Dermis microvascular lymphatic vessel endothelial cell (primary cell): ENCODE data around the gene CPAMD8. TPM values are rescaled to one million over a fixed set of nuclear protein-coding genes. Genes with fewer than 3 reads are reported as not detected.

ENCODE experiments used
- DNase-seq, 2 donors: peaks; one replicate each; pipeline versions ENCODE4 v3.0.0 to v3.0.0-alpha.2; 2010; ENCODE audit warnings: low read depth in 2 of 2
- total RNA-seq: library from RNA; depleted of rRNA; stranded (reverse); fragments of >200 nt; gene quantifications from 2 replicates; pipeline ENCODE4 v1.2.1, GENCODE V29; 2014

CPAMD8 gene
- total RNA-seq, 1 donor from 2014 or later, result 1.5 TPM

DNA sequence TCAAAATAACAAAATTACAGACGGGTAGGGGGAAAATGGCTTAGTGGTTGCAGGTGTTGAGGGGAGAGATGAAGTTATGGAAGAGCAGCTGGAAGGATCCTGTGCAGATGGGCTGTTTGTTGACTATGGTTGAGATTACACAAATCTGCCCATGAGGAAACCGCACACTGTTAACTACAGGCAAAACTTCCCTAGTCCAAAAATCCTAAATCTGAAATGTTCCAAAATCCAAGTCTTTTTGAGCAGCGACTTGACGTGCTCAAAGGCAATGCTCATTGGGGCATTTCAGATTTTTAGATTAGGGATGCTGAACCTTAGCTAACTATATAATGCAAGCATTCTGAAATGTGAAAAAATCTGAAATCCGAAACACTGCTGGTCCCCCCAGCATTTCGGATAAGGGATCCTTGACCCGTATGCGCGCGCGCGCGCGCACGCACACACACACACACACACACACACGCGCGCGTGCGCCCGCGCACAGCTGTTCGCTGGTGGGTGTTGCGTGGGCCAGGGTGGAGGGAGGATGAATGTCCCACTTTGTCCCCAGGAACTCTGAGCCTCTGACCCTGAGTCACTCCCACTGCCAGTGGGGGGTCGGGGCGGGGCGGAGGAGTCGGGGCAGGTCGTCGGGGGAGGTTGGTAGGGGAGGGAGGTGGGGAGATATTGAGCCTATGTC lies 131.0 kb downstream of the CPAMD8 start:
- DNase-seq, result peak in 1 of 2 donors; percentile 12

DNA sequence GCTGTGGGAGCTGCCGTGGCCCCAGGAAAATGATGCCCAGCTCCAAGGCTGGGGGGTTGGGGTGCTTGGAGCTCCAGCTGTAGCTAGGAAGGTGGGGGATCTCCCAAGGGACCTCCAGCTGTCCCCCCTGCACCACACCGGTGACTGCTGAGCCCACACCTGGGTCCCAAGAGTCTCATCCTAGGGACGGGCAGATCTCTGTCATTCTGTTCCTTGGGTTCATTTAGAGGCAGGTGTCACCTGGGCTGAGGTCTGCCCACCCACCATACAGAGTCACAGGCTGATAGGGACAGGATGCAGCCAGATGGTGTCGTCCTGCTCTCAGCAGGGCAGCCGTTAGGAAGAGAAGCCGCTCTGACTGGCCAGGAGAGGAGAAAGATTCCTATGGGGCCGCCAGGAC lies 132.5 kb downstream of the CPAMD8 start:
- DNase-seq, result no peak

DNA sequence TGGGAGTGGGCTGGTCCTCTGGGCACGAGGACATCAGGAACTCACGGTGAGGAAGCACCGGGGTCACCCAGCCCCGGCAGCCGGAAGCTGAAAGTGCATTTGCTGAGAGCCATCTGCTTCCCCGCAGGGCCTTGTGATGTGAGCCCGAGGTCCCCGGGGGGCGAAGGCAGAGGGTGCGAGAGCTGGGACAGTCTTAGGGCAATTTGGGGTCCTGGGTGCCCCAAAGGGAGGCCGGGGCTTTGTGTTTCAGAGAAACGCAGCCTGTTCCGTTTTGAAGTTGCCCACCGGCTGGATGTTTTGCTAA lies 133.0 kb downstream of the CPAMD8 start:
- peak in 1 of 2 donors; percentile 45 for DNase-seq

DNA sequence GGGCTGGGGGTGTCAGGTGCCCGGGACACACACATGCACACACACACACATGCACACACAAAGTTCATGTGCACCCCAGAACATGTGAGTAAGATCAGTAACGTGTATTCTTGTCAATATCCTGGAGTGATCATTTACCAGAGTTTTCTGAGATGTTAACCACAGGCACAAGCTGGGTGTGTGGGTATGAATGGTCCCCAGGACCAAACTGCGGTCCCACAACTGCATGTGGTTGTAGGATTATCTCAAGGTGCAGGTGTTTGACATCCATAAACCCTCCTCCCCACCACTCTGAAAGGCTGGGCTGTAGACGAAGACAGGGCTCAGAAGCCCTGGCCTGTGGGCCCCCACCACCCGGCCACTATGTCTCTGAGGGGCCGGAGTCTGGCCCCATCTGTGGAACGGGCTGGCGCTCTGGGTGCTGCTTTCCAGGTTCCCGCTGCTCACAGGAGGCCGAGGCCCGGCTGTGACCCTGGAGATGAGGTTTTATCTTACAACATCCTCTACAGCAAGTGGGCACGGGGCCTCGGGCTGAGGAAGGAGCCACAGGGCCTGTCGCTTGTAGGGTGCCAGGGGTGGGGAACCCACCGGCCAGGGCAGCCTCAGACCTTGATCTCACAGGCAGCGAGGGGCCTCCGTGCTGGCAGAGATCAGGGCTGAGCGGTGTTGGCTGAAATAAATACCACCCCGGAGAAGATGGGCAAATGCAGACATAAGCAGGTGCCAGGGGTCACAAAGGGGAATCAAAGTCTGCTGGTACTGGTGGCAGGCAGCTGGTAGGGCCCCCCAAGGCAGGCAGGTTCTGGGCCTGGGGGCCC lies 133.5 kb downstream of the CPAMD8 start:
- no peak for DNase-seq

DNA sequence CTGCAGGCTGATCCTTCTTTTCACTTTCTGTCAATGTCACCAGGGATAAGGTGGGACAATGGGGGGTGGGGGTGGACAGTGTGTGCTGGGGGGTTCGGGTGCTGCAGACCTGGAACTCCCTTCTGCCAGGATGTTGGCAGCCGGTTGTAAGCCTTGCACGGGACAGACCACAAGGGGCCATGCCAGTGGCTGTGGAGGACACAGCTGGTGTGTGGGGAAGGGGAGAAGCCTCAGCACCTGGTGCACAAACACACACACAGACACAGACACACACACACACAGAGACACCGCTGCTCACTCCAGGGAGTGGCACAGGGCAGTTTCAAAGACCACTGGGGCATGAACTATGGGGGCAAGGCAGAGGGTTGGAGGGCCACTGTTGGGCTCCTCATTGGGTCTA lies 134.2 kb downstream of the CPAMD8 start:
- no peak for DNase-seq

DNA sequence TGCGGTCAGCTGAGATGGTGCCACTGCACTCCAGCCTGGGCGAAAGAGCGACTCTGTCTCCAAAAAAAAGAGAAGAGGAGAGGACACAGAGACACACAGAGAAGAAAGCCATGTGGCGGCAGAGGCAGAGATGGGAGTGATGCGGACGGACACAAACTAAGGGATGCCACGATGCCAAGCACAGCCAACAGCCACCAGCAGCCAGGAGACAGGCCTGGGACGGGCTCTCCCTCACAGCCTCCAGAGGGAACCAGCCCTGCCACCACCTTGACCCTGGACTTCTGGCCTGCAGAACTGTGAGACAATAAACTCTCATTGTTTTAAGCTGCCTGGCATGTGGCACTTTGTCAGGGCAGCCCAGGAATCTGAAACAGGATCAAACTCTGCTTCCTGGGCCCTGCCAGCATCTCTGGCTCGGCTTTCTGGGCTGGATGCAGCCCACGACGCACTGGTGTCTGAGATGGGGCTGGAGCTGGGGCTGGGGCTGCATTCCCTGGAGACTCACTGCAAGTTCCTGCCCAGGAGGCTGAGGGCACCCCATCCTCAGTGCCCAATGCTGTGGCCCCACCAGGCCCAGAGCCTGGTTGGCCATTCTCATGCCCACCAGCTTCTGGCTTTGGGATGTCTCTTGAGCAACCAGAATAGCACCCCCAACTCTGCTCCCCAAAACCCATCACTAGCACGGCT lies 134.8 kb downstream of the CPAMD8 start:
- no peak for DNase-seq

DNA sequence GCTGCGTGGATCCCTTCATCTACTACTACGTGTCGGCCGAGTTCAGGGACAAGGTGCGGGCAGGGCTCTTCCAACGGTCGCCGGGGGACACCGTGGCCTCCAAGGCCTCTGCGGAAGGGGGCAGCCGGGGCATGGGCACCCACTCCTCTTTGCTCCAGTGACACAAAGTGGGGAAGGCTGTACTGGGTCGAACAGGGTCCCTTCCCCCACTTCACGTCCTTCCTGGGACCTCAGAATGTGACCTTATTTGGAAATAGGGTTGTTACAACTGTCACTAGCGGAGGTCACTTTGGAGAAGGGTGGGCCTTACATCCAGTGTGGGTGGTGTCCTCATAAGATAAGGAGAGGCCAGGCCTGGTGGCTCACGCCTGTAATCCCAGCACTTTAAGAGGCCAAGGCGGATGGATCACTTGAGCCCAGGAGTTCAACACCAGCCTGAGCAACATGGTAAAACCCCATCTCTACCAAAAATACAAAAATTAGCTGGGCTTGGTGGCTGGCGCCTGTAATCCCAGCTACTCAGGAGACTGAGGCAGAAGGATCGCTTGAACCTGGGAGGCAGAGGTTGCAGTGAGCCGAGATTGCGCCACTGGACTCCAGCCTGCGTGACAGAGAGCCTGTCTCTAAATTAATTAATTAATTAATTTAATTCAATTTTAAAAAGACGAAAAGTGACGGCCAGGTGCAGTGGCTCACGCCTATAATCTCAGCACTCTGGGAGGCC lies 136.0 kb downstream of the CPAMD8 start:
- DNase-seq, result no peak

DNA sequence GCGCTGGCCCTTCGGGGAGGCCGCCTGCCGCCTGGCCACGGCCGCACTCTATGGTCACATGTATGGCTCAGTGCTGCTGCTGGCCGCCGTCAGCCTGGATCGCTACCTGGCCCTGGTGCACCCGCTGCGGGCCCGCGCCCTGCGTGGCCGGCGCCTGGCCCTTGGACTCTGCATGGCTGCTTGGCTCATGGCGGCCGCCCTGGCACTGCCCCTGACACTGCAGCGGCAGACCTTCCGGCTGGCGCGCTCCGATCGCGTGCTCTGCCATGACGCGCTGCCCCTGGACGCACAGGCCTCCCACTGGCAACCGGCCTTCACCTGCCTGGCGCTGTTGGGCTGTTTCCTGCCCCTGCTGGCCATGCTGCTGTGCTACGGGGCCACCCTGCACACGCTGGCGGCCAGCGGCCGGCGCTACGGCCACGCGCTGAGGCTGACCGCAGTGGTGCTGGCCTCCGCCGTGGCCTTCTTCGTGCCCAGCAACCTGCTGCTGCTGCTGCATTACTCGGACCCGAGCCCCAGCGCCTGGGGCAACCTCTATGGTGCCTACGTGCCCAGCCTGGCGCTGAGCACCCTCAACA lies 136.6 kb downstream of the CPAMD8 start:
- peak; percentile 38 to 61 for DNase-seq

DNA sequence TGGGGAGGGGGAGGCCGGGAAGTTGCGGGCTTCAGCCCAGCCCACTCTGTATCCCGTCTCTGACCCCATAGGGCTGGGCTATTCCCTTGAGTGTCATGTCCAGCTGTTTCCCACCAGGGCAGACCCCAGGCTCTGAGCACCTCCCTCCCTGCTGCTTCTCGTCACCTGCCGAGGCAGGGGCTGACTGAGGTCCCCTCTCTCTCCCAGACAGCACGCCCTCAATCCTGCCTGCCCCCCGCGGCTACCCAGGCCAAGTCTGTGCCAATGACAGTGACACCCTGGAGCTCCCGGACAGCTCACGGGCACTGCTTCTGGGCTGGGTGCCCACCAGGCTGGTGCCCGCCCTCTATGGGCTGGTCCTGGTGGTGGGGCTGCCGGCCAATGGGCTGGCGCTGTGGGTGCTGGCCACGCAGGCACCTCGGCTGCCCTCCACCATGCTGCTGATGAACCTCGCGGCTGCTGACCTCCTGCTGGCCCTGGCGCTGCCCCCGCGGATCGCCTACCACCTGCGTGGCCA lies 137.2 kb downstream of the CPAMD8 start:
- DNase-seq, result peak in 1 of 2 donors; percentile 51

DNA sequence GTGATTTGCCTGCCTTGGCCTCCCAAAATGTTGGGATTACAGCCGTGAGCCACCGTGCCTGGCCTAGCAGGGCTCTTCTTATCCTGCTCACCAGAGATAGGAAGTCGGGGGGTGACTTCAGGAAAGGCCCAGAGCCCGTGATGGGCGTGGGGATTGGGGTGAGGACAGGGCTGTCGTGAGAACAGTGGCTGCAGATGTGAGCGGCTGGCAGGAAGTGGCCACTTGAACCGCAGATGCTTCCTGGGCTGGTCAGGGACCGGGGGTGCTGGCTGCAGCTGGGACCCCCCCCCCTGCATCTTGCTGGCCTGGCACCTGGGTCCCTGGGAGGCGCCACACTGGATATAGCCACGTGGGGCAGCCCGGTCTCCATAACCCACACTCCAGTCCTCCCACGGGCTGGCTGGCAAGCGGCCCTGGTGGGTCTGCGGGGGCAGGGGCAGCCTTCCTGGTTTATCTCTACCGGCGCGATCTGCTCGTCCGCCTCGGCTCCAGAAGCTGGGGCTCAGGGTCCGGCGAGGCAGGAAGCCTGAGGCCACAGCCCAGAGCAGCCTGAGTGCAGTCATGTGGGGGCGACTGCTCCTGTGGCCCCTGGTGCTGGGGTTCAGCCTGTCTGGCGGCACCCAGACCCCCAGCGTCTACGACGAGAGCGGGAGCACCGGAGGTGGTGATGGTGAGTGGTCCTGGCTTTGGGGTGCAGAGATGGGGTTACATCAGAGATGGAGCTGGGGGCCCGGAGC lies 137.8 kb downstream of the CPAMD8 start, which contains the start of gene F2RL3:
F2RL3 (plus strand) TSS at position 371 of the 737 bp plus-strand sequence; CDS start at position 562, 191 bp downstream.
- DNase-seq, result peak; percentile 85

DNA sequence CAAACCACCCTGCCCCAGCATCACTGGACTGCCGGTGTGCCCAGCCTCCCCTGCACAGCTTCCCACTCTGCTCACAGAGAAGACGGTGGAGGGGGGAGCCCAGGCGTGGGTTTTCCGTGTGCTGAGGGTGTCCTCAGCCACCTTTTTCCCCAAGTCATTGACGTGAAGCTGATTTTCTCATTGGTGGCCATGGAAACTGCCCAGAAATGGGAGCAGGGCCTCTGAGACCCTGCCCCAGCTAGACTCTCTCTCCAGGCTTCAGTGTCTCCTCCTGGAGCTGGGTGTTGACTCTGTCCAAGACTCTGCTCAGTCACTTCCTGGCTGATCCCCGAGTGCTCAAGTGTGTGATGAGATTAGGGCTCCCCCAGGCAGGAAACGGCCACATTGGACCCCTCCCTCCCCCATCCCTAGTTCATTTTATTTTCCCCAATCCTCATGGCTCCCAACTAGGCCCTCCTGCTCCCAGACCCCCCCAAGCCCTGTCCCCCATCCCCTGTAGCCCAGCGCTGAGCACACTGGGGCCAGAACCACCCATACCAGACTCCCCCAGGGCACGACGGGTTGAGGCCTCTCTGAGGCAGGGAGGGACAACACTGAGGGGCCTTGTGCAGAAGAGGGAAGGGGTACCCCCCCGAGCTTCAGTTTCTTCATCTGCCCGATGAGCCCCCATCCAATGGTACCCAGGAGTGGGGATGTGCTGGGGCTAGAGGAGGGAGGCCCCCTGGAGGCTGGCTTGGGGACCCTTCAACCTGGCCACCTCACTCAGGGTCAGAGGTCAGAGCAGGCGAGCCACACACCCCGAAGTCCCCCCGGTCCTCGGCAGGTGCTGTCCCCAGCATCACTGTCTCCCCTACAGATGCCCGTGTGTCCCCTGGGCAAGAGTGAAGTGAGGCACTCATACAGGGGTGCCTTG lies 139.0 kb downstream of the CPAMD8 start:
- DNase-seq, result peak in 1 of 2 donors; percentile 17

DNA sequence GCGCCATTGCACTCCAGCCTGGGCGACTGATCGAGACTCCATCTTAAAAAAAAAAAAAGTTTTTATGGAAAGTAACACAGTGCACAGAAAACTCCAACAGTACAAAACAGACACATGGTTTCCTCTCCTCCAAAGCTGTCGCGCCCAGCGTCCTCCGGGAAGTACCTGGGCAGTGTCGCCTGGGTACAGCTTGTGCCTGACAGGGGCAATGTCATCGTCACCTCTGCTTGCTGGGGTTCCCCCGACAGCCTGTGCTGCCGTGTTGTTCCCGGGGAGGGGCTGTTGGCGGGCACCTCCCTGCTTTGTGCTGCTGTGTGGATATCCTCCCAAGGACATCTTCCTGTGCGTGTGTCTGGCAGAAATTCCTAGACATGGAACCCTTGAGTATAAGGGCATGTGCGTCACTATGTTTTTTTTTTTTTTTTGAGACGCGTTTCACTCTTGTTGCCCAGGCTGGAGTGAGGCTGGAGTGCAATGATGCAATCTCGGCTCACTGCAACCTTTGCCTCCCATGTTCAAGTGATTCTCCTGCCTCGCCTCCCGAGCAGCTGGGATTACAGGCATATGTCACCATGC lies 140.2 kb downstream of the CPAMD8 start:
- DNase-seq, result peak; percentile 51 to 80

DNA sequence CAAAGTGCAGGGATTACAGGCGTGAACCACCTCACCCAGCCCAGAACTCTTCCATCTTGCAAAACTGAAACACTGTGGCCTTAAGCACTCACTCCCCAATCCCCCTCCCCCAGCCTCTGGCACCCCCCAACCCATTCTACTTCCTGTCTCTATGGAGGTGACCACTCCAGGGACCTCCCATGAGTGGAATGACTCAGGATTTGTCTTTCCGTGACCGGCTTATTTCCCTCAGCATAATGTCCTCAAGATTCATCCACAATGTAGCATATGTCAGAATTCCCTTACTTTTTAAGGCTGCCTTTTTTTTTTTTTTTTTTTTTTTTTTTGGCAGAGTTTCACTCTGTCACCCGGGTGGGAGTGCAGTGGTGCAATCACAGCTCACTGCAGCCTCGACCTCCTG lies 141.4 kb downstream of the CPAMD8 start:
- no peak for DNase-seq

DNA sequence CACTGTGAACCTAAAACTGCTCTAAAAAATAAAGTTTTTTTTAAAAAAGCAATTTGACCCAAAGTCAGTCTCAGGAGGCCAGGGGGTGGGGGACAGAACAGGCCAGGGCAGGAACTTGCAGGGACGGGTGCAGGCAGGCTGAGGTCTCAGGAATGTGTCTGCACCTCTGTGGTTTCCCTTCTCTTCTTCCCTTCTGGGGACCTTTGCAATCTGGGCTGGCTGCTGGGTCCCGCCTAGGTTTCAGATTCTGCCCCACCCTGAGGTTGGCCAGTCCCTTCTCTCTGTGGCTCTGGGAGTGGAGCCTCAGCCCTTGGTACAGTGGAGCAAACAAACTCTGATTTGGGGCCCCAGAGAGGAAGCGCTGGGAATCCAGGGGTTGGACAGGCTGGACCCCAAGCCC lies 143.1 kb downstream of the CPAMD8 start:
- no peak for DNase-seq

DNA sequence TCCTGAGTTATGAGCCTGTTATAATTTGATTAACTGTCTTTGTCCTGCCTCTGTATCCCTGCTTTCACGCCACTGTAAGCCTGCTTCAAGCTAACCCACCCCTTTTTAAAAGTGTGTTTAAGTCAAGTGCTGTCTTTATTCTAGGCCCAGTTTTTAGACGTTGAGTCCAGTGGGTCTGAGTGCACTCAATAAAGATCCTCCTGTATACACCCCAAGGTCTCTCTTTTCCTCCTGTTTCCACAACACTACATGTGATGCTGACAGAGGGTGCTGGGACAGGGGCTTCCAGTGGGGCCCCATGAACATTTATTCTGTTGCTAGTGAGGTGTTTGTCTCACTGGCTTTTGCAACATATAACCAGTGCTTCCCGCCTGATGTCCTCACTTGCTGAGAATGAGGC lies 144.5 kb downstream of the CPAMD8 start:
- no peak for DNase-seq

DNA sequence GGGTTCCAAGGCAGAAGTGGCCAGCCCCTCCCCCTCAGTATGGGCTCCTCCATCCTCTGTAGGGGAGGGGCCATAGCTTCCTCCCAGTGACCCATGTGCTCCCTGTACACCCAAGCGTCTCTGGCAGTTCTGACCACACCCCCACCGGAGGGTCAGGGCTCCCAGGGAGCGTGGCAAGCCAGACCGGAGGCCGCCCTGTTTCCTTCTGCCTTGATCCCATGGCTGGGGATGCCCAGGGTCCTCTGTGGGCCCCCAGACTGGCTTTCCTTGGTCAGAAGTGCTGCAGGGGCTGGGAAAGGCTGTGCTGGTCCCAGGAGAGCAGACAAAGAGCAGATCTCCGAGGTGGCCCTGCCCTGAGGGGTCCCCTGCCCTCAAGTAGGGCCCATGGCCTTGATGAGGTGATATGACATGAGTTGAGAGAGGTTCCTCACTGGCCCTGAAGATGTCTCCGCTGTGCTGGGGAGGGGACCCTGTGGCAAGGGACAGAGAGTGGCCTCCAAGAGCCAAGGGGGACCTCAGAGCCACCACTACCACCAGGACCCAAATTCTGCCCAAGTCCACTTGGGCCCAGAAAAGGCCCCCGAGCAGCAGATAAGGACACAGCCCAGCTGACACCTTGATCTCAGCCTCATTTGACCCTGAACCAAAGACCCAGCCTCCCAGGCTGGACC lies 145.6 kb downstream of the CPAMD8 start:
- DNase-seq, result no peak

DNA sequence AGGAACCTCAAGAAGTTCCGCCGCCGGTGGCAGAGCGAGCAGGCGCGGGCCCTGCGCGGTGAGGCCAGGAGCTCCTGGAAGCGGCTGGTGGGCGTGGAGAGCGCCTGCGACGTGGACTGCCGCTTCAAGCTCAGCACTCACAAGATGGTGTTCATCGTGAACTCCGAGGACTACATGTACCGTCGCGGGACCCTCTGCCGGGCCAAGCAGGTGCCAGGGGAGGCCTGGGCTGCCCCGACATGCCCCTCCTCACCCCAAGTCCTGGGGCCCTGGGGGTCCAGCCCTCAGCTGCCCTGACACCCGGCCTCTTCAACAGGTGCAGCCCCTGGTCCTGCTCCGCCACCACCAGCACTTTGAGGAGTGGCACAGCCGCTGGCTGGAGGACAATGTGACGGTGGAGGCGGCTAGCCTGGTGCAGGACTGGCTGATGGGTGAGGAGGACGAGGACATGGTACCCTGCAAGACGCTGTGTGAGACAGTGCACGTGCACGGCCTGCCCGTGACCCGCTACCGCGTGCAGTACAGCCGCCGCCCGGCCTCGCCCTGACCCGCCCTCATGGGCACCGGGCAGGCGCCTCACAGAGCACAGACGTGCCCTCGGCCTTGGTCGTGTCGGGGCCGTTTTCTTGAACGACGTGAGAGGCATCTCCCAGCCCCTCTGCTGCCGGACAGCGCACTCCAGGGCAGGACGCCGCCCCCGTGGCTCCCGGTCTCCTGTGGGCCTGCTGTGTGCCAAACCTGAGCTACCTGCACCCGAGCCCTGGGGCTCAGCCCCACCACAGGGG lies 148.2 kb downstream of the CPAMD8 start:
- DNase-seq, result no peak

DNA sequence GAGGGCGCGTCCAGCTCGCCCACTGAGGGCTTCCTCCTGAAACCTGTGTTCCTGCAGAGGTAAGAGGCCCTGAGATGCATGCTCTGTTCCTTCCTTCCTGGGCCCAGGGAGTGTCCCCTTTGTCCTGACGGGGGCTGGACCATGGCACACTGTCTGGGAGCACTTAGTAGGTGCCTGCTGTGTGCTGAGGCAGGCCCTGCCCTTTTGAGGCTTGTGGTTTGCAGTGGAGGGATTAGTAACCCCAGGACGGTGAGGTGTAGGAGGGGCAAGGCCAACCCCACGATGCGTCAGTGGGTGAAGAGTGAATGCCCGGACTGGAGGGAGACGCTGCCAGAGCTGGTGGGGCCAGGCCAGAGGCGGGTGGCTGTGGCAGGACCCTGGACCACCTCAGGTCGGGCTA lies 149.0 kb downstream of the CPAMD8 start:
- no peak for DNase-seq
